Stimulated activated naive CD4-positive, alpha-beta T cell (primary cell): ENCODE measurements around the gene TSPY9.
"Not testable (repeated sequence)": the region's sequence is repeated elsewhere in the genome, so short reads cannot be mapped to it uniquely, and the experiment has no call there.

Source experiments
- DNase-seq, 6 experiments: peaks; one replicate each; lab custom pipeline; 2025; lab: John Stamatoyannopoulos, UW

Gene TSPY9, protein sequence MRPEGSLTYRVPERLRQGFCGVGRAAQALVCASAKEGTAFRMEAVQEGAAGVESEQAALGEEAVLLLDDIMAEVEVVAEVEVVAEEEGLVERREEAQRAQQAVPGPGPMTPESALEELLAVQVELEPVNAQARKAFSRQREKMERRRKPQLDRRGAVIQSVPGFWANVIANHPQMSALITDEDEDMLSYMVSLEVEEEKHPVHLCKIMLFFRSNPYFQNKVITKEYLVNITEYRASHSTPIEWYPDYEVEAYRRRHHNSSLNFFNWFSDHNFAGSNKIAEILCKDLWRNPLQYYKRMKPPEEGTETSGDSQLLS

DNA sequence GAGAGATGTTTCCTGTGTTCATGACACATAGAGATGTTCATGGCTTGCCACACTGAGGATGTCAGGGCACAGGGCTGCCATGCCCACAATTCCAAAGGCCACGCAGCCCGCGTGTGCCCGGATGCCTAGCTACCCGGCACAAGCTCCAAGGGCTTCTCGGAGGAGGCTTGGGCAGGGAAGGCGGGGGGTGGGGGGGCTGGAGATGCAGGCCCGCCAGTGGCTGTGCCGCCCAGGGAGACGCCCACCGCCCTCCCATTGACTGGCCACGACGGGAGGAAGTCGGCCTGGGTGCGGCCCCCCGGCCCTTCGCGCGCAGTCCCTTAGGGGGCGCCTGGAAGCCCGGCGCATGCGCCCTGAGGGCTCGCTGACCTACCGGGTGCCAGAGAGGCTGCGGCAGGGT is at the start of gene TSPY9:
TSPY9 (plus strand) TSS at position 301 of the 400 bp plus-strand sequence; CDS start at position 347, 46 bp downstream.
- not testable (repeated sequence) for DNase-seq

DNA sequence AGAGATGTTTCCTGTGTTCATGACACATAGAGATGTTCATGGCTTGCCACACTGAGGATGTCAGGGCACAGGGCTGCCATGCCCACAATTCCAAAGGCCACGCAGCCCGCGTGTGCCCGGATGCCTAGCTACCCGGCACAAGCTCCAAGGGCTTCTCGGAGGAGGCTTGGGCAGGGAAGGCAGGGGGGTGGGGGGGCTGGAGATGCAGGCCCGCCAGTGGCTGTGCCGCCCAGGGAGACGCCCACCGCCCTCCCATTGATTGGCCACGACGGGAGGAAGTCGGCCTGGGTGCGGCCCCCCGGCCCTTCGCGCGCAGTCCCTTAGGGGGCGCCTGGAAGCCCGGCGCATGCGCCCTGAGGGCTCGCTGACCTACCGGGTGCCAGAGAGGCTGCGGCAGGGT is 20.4 kb upstream of the TSPY9 start, which contains the start of gene TSPY1:
TSPY1 (plus strand) TSS at position 301 of the 400 bp plus-strand sequence; CDS start at position 347, 46 bp downstream.
- not testable (repeated sequence) for DNase-seq

DNA sequence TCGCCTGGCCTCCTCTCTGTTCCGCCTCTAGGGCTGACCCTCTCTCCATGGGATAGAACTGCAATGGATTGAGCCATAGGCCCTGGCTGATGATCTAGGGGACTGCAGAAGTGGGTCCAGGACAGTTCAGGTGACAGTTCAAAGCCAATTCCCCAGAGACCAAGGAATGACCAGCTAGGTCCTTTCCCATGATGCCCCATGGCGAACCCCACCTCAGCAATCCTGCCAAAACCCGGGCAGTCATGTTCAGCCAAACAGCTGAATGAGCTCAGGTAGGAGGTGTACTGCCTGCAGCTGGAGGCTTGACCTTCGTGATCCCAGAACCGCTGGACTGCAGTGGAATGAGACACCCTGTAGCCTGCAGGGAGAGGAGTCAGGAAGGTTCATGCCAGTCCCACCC is 17.3 kb downstream of the TSPY9 start:
- not testable (repeated sequence) for DNase-seq

DNA sequence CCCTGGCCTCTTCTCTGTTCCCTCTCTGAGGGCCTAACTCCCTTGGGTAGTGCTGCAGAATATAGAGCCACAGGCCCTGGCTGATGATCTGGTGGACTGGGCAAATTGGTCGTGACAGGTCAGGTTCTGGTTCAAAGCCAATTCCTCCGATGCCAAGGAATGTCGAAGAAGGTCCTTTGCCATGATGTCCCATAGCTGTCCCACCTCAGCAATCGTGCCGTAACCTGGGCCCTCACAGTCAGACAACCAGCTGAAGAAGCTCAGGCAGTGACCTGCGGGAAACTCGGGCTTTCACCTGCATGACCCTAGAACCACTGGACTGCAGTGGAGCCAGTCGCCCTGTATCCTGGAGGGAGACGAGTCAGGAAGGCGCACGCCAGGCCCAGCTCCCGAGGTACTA is 29.2 kb downstream of the TSPY9 start:
- DNase-seq = peak in 1 of 6 experiments; percentile 0

DNA sequence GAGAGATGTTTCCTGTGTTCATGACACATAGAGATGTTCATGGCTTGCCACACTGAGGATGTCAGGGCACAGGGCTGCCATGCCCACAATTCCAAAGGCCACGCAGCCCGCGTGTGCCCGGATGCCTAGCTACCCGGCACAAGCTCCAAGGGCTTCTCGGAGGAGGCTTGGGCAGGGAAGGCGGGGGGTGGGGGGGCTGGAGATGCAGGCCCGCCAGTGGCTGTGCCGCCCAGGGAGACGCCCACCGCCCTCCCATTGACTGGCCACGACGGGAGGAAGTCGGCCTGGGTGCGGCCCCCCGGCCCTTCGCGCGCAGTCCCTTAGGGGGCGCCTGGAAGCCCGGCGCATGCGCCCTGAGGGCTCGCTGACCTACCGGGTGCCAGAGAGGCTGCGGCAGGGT is 40.5 kb downstream of the TSPY9 start, which contains the start of gene TSPY10:
TSPY10 (plus strand) TSS at position 301 of the 400 bp plus-strand sequence; CDS start at position 347, 46 bp downstream.
- not testable (repeated sequence) for DNase-seq
